OCI-LY7 (cell line): ENCODE measurements around the gene TRMT44. TPM values are rescaled to one million over a fixed set of nuclear protein-coding genes. Genes with fewer than 3 reads are reported as not detected.

Experiments used
- BruUV-seq: library from RNA; stranded (reverse); fragments of 400-500 nt; replicated peaks from 2 replicates; lab custom pipeline; 2021; lab: Mats Ljungman, UMichigan
- CTCF ChIA-PET: fragments of 300-600 bp; sonication (Branson Sonifier 250); formaldehyde crosslinking; loops from one replicate; lab custom pipeline; 2022; ENCODE audit warnings: antibody characterized with exemption; ENCODE audit not compliant: unreplicated experiment; lab: Charles Lee
- POLR2A ChIA-PET: fragments of 300-600 bp; sonication (Branson Sonifier 250); formaldehyde crosslinking; loops from one replicate; lab custom pipeline; 2022; ENCODE audit warnings: antibody characterized with exemption; lab: Charles Lee
- DNase-seq: peaks from one replicate; pipeline ENCODE4 v3.0.0-alpha.2; 2015; ENCODE audit warnings: low spot score
- H2AFZ ChIP-seq: fragments of 200-600 bp; sonication (generic), shearing (Covaris generic); 2 replicates; pipeline ENCODE4 v1.6.1; 2014; ENCODE audit warnings: mild to moderate bottlenecking, antibody characterized with exemption, low read length, moderate library complexity
- H3K27ac ChIP-seq: fragments of 200-600 bp; sonication (generic); 2 replicates; pipeline ENCODE4 v1.5.1; 2014; ENCODE audit warnings: mixed run types, low read depth, mild to moderate bottlenecking, moderate library complexity, low read length, inconsistent platforms; ENCODE audit not compliant: poor library complexity, severe bottlenecking
- H3K36me3 ChIP-seq: fragments of 200-600 bp; sonication (generic); 2 replicates; pipeline ENCODE4 v1.6.1; 2014; ENCODE audit warnings: mild to moderate bottlenecking, antibody characterized with exemption, low read length, moderate library complexity, mixed read lengths; ENCODE audit not compliant: insufficient read depth
- H3K4me1 ChIP-seq: fragments of 200-600 bp; sonication (generic); 2 replicates; pipeline ENCODE4 v1.5.1; 2014; ENCODE audit warnings: mild to moderate bottlenecking, low read length; ENCODE audit not compliant: insufficient read depth, poor library complexity, severe bottlenecking
- H3K4me2 ChIP-seq: fragments of 200-600 bp; sonication (generic); 2 replicates; pipeline ENCODE4 v1.6.1; 2014; ENCODE audit warnings: mild to moderate bottlenecking, low read length
- H3K4me3 ChIP-seq: fragments of 200-600 bp; sonication (generic); 2 replicates; pipeline ENCODE4 v1.5.1; 2014; ENCODE audit warnings: mild to moderate bottlenecking, low read depth, low read length; ENCODE audit not compliant: poor library complexity, severe bottlenecking
- H3K79me2 ChIP-seq: fragments of 200-600 bp; sonication (generic); 2 replicates; pipeline ENCODE4 v1.6.1; 2016; ENCODE audit warnings: low read depth, mild to moderate bottlenecking, low read length, moderate library complexity, mixed read lengths; ENCODE audit not compliant: insufficient read depth
- H3K9me2 ChIP-seq: fragments of 200-600 bp; sonication (generic); 2 replicates; pipeline ENCODE4 v1.6.1; 2016; ENCODE audit warnings: mild to moderate bottlenecking, low read length, mixed read lengths; ENCODE audit not compliant: insufficient read depth
- H3K9me3 ChIP-seq: fragments of 200-600 bp; sonication (generic); 2 replicates; pipeline ENCODE4 v1.6.1; 2014; ENCODE audit warnings: mild to moderate bottlenecking, mixed run types, low read length, mixed read lengths
- H4K20me1 ChIP-seq: fragments of 200-600 bp; sonication (generic); 2 replicates; pipeline ENCODE4 v1.6.1; 2014; ENCODE audit warnings: mild to moderate bottlenecking, antibody characterized with exemption, low read length, moderate library complexity, mixed read lengths; ENCODE audit not compliant: insufficient read depth
- EZH2phosphoT487 ChIP-seq: fragments of 200-600 bp; sonication (generic); IDR thresholded peaks from 2 replicates; pipeline ENCODE4 v1.6.1; 2018; ENCODE audit warnings: low read depth, borderline replicate concordance, mild to moderate bottlenecking, mixed run types, antibody characterized with exemption, low read length, moderate library complexity, mixed read lengths
- intact Hi-C: fragments of 100-400 bp; cut with micrococcal nuclease; formaldehyde crosslinking; loops from one replicate; pipeline ENCODE4 v1.10.0; 2022; ENCODE audit not compliant: unreplicated experiment
- total RNA-seq, 2 experiments: library from RNA; depleted of rRNA in 1 of 2; stranded (reverse); fragments of >200 nt in 1 of 2; shearing (Covaris generic) in 1 of 2; gene quantifications; 2 replicates each; pipeline ENCODE4 v1.2.3, GENCODE V29; 2014 to 2022
- TF ChIP-seq, protein P1 (sequence below): fragments of 200-600 bp; sonication (generic); conservative IDR thresholded peaks from 2 replicates; pipeline ENCODE4 v1.5.1; 2014; ENCODE audit warnings: mild to moderate bottlenecking, antibody characterized with exemption, low read length, moderate library complexity, mixed read lengths

TRMT44 gene
- total RNA-seq, 2 experiments from 2014 or later, result 23.0 to 28.3 TPM

DNA sequence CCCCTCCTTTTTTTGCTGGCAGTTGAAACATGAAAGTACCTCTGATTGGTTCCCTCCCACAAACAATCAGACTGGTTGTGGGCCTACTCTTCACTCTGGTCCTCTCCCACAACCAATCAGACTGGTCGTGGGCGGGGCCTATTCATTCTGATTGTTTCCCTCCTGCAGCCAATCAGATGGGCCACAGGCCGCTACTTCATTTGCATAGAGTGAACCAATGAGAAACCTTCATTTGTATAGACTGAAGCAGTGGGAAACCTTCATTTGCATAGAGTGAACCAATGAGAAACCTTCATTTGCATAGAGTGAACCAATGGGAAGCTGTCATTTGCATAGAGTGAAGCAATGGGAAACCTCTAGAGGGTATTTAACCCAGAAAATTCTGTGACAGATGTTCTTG is 55.2 kb downstream of the TRMT44 start:
- Histone ChIP-seq H3K4me3 (no peak overlapping the region), H3K36me3 (no peaks in the 10 kb centered on the region), H2AFZ (no peak overlapping the region), H4K20me1 (no peaks in the 10 kb centered on the region), H3K79me2 (no peaks in the 10 kb centered on the region), H3K4me1 (no peaks in the 10 kb centered on the region), H3K27ac (no peak overlapping the region), H3K9me2 (no peaks in the 10 kb centered on the region), H3K9me3 (no peaks in the 10 kb centered on the region), H3K4me2 (no peak overlapping the region)
- ChIA-PET POLR2A (no interaction called here), CTCF (no interaction called here)
- intact Hi-C loops, result no loop called here
- BruUV-seq, result no TSS peak
- TF ChIP-seq, protein P1, sequence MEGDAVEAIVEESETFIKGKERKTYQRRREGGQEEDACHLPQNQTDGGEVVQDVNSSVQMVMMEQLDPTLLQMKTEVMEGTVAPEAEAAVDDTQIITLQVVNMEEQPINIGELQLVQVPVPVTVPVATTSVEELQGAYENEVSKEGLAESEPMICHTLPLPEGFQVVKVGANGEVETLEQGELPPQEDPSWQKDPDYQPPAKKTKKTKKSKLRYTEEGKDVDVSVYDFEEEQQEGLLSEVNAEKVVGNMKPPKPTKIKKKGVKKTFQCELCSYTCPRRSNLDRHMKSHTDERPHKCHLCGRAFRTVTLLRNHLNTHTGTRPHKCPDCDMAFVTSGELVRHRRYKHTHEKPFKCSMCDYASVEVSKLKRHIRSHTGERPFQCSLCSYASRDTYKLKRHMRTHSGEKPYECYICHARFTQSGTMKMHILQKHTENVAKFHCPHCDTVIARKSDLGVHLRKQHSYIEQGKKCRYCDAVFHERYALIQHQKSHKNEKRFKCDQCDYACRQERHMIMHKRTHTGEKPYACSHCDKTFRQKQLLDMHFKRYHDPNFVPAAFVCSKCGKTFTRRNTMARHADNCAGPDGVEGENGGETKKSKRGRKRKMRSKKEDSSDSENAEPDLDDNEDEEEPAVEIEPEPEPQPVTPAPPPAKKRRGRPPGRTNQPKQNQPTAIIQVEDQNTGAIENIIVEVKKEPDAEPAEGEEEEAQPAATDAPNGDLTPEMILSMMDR, result no peak
- TF ChIP-seq EZH2phosphoT487, result no peak
- DNase-seq, result no peak

GRCh38 chr4:8497762-8498161 is 57.2 kb downstream of the TRMT44 start:
- no peak overlapping the region for H3K4me3 ChIP-seq
- no peak for DNase-seq
- BruUV-seq, result no TSS peak
- intact Hi-C loops, result no loop called here
- no peak overlapping the region for H2AFZ ChIP-seq
- no peaks in the 10 kb centered on the region for H3K79me2 ChIP-seq
- H3K36me3 ChIP-seq, result no peaks in the 10 kb centered on the region
- H3K4me2 ChIP-seq, result no peak overlapping the region
- no peaks in the 10 kb centered on the region for H4K20me1 ChIP-seq
- H3K27ac ChIP-seq, result no peak overlapping the region
- no peaks in the 10 kb centered on the region for H3K9me2 ChIP-seq
- CTCF ChIA-PET, result no interaction called here
- no peak for TF ChIP-seq EZH2phosphoT487
- TF ChIP-seq, protein P1, result no peak
- H3K9me3 ChIP-seq, result no peaks in the 10 kb centered on the region
- H3K4me1 ChIP-seq, result no peaks in the 10 kb centered on the region
- POLR2A ChIA-PET, result interaction anchor here (0.6 to 0.7 kb wide), 2 partner anchors 30 to 703 kb away, joined by 3 read pairs; no protein-coding TSS in a partner anchor

DNA sequence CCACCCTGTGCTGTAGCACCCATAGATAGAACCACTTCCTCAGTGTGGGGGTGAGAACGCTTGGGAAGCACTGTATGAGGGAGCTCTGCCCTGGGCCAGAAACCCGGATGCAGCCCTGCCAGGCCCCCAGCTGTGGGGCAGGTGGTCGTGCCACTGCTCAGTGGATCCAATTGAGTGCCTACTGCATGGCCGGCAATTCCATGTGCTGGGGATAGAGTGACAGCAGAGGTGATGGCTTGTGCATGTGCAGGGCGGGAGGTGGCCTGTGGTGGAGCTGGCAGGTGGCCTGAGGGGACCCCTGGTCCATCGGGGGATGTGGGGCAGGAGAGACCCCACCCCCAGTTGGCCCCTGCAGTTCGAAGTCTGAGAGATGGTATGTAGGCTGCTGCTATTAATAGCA is 60.4 kb downstream of the TRMT44 start:
- intact Hi-C loops, result no loop called here
- Histone ChIP-seq H4K20me1 (no peaks in the 10 kb centered on the region), H3K9me2 (no peaks in the 10 kb centered on the region), H3K4me3 (no peak overlapping the region), H3K79me2 (no peaks in the 10 kb centered on the region), H2AFZ (no peak overlapping the region), H3K4me1 (no peaks in the 10 kb centered on the region), H3K36me3 (no peaks in the 10 kb centered on the region), H3K27ac (no peak overlapping the region), H3K4me2 (no peak overlapping the region), H3K9me3 (no peaks in the 10 kb centered on the region)
- no TSS peak for BruUV-seq
- no peak for DNase-seq
- ChIA-PET CTCF (no interaction called here), POLR2A (interaction anchor here (0.7 kb wide), 2 partner anchors 189 to 1508 kb away, joined by 4 read pairs; no protein-coding TSS in a partner anchor)
- TF ChIP-seq EZH2phosphoT487, result no peak
- TF ChIP-seq, protein P1, result no peak
